Heart right ventricle (tissue), 16 donors: ENCODE measurements around the gene PCDHA3. TPM values are rescaled to one million over a fixed set of nuclear protein-coding genes. Genes with fewer than 3 reads are reported as not detected.
"Not testable (repeated sequence)": the region's sequence is repeated elsewhere in the genome, so short reads cannot be mapped to it uniquely, and the experiment has no call there.

Experiments
- ATAC-seq, 8 donors: fragments of 200-7000 bp; cut with Tn5 transposase; one replicate each; pipeline ENCODE4 v1.9.1; 2020; ENCODE audit warnings: mild to moderate bottlenecking in 8 of 8, moderate library complexity in 8 of 8, moderate number of reproducible peaks in 1 of 8
- DNase-seq, 2 donors: peaks; one replicate each; pipeline ENCODE4 v3.0.0-alpha.2; 2020
- H3K27ac ChIP-seq, 10 donors: fragments of 200-600 bp; sonication (generic) in 2 of 10; one replicate each; pipeline versions ENCODE4 v1.5.0 to v1.8.0; 2020 to 2022; ENCODE audit warnings: mild to moderate bottlenecking in 3 of 10
- H3K27me3 ChIP-seq, 7 donors: fragments of 200-600 bp; one replicate each; pipeline ENCODE4 v1.8.0; 2021 to 2022; ENCODE audit warnings: mild to moderate bottlenecking in 2 of 7
- H3K36me3 ChIP-seq, 9 donors: fragments of 200-600 bp; sonication (generic) in 1 of 9; one replicate each; pipeline versions ENCODE4 v1.5.0 to v1.8.0; 2020 to 2022; ENCODE audit warnings: mild to moderate bottlenecking in 2 of 9
- H3K4me1 ChIP-seq, 9 donors: fragments of 200-600 bp; sonication (generic) in 1 of 9; one replicate each; pipeline versions ENCODE4 v1.5.0 to v1.8.0; 2020 to 2022; ENCODE audit warnings: mild to moderate bottlenecking in 4 of 9
- H3K4me3 ChIP-seq, 10 donors: fragments of 200-600 bp; sonication (generic) in 2 of 10; one replicate each; pipeline versions ENCODE4 v1.5.0 to v1.8.0; 2020 to 2022; ENCODE audit warnings: mild to moderate bottlenecking in 7 of 10, moderate library complexity in 2 of 10
- H3K9me3 ChIP-seq, 11 donors: fragments of 200-600 bp in 10 of 11; sonication (generic) in 2 of 11; one replicate each; pipeline versions ENCODE4 v1.5.0 to v1.8.0; 2013 to 2022; ENCODE audit warnings: mild to moderate bottlenecking in 2 of 11, control low read depth in 1 of 11, moderate library complexity in 1 of 11
- WGBS, 2 donors: extraction: QIAGEN DNeasy Blood & Tissue Kit; methylation state at CpG; one replicate each; pipeline ENCODE4 v1.1.7; 2013; ENCODE audit warnings: inconsistent platforms in 1 of 2; 5-methylcytosine and 5-hydroxymethylcytosine counted together
- intact Hi-C, 10 donors: fragments of 100-400 bp; cut with DNase I; formaldehyde crosslinking; loops; one replicate each; pipeline versions ENCODE4 v1.11.1 to v1.14.2; 2022
- polyA plus RNA-seq, 2 donors: library from polyadenylated mRNA; stranded (reverse); fragments of 200-250 nt; gene quantifications; one replicate each; pipeline ENCODE4 v1.2.3, GENCODE V29; 2013
- total RNA-seq, 10 donors: library from RNA; stranded (reverse); fragmentation: NEBNext Ultra II Directional in 3 of 10; extraction: Animal tissue kit (Norgen Biotek cat#: 25700) in 3 of 10; gene quantifications; one replicate each; pipeline versions ENCODE4 v1.2.1 to v1.2.4, GENCODE V29; 2021 to 2023
- TF ChIP-seq, protein P1 (sequence below), 9 donors: fragments of 200-600 bp; sonication (generic) in 2 of 9; IDR thresholded peaks; one replicate each; pipeline versions ENCODE4 v1.5.0 to v1.8.0; 2021 to 2022; ENCODE audit warnings: antibody characterized with exemption in 9 of 9, mild to moderate bottlenecking in 5 of 9, moderate library complexity in 1 of 9
- donor health status: Arrhythmogenic right ventricular cardiomyopathy.
- donor health status: ischemic (EF 13 %, LVEDD 7.1; RV severe dilation, severe dysfunction).
- donor health status: healthy with polysubstance abuse.
- donor health status: DM: no; HTN: yes; CAD: no.
- donor health status: DM: no; HTN: no; CAD: no.
- donor health status: ischemic (EF 25% LVEDD 6.9; RV normal size, moderate dysfunction).
- donor health status: ischemic (EF 25% LVEDD 5.7; RV mildly dilated, moderate dysfunction).
- donor health status: healthy.
- donor health status: DM: yes; HTN: yes; CAD: no.
- donor health status: Ischemic cardiomyopathy.
- donor health status: ischemic (EF 35%, LVEDD 5.7; RV mildly dilated, moderate dysfunction).
- donor health status: nonischemic (EF 11% LVEDD 7.7; RV severe dilation, severe dysfunction).
- donor health status: DM: yes; HTN: yes; CAD: no.
- donor health status: PGD.
- donor health status: ischemic (EF 29% LVEDD 5.4; RV normal size, mild dysfunction).
- donor health status: nonischemic (EF 23%, LVEDD 6.1; RV moderate dilation, normal function).

Gene PCDHA3
- total and polyA plus RNA-seq, 12 donors: 0.03 to 0.17 (median 0.10) TPM; not detected in 5

DNA sequence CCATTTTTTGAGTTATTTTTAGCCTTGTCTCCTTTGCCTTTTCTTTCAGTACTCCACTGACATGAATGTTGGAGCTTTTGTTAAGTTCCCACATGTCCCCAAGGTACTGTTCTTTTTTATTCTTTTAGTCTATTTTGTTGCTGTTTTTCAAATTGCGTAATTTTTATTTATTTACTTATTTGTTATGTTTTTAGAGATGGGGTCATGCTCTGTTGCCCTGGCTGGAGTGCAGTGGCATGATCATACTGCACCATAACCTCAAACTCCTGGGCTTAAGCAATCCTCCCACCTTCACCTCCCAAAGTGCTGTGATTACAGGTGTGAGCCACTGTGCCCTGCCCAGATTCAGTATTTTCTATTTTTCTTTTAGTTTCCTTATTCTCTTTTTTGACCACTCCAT lies 20.3 kb upstream of the PCDHA3 start:
- TF ChIP-seq, protein P1, sequence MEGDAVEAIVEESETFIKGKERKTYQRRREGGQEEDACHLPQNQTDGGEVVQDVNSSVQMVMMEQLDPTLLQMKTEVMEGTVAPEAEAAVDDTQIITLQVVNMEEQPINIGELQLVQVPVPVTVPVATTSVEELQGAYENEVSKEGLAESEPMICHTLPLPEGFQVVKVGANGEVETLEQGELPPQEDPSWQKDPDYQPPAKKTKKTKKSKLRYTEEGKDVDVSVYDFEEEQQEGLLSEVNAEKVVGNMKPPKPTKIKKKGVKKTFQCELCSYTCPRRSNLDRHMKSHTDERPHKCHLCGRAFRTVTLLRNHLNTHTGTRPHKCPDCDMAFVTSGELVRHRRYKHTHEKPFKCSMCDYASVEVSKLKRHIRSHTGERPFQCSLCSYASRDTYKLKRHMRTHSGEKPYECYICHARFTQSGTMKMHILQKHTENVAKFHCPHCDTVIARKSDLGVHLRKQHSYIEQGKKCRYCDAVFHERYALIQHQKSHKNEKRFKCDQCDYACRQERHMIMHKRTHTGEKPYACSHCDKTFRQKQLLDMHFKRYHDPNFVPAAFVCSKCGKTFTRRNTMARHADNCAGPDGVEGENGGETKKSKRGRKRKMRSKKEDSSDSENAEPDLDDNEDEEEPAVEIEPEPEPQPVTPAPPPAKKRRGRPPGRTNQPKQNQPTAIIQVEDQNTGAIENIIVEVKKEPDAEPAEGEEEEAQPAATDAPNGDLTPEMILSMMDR (IDR thresholded peaks at IDR 0.05): no peak
- peaks cover 0 to 100% (median 53%) of the 10 kb centered on the region in 11 donors for H3K9me3 ChIP-seq
- 79 to 83% methylated on average over 1 of the region's 1 CpG for WGBS, 2 donors
- no peaks in the 10 kb centered on the region for H3K4me1 ChIP-seq
- no peak overlapping the region for H3K4me3 ChIP-seq
- ATAC-seq (no peak), DNase-seq (no peak)
- H3K27ac ChIP-seq: no peak overlapping the region
- intact Hi-C loops: no loop called here
- no peaks in the 10 kb centered on the region for H3K36me3 ChIP-seq
- H3K27me3 ChIP-seq: peaks cover 0 to 11% (median 0%) of the 10 kb centered on the region in 7 donors

DNA sequence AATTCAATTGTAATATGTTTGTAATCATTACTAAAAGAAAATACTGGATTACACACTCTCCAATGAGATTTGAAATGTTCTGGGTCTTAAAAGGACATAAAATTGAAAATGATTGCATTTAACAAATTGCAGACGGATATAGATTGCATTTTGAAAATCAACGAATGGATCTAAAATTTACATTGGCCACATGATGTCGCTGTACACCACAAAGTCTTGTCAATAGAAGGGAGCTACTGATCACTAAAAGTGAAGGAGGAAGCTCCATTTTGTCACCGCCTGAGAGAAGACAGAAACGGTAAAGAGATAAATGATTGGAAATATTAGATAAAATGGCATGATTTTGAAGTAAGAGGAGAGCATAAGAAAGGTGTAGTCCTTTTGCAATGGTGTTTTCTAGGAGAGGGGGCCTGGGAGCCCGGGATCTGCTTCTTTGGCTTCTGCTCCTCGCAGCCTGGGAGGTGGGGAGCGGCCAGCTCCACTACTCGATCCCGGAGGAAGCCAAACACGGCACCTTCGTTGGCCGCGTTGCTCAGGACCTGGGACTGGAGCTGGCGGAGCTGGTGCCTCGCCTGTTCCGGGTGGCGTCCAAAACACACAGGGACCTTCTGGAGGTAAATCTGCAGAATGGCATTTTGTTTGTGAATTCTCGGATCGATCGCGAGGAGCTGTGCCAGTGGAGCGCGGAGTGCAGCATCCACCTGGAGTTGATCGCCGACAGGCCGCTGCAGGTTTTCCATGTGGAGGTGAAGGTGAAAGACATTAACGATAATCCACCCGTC lies 14.8 kb upstream of the PCDHA3 start, which contains the start of gene PCDHA1:
PCDHA1 (plus strand) TSS at position 236 of the 782 bp plus-strand sequence.
- Histone ChIP-seq H3K36me3 (no peaks in the 10 kb centered on the region), H3K27me3 (peaks cover 0 to 51% (median 31%) of the 10 kb centered on the region in 7 donors), H3K27ac (no peak within 1 kb of the TSS), H3K9me3 (peaks cover 0 to 99% (median 38%) of the 10 kb centered on the region in 11 donors), H3K4me1 (no peaks in the 10 kb centered on the region), H3K4me3 (no peak within 1 kb of the TSS)
- ATAC-seq (no peak), DNase-seq (no peak)
- intact Hi-C loops: no loop called here
- TF ChIP-seq, protein P1 (IDR thresholded peaks at IDR 0.05): no peak
- 16 to 17% methylated on average over 29 of the region's 29 CpGs for WGBS, 2 donors

DNA sequence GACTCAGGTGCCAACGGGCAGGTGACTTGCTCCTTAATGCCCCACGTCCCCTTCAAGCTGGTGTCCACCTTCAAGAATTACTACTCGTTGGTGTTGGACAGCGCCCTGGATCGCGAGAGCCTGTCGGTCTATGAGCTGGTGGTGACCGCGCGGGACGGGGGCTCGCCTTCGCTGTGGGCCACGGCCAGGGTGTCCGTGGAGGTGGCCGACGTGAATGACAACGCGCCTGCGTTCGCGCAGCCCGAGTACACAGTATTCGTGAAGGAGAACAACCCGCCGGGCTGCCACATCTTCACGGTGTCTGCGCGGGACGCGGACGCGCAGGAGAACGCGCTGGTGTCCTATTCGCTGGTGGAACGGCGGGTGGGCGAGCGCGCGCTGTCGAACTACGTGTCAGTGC lies 13.4 kb upstream of the PCDHA3 start:
- WGBS, 2 donors: 31 to 34% methylated on average over 44 of the region's 44 CpGs
- Histone ChIP-seq H3K27me3 (peaks cover 0 to 51% (median 31%) of the 10 kb centered on the region in 7 donors), H3K9me3 (peaks cover 0 to 99% (median 38%) of the 10 kb centered on the region in 11 donors)

DNA sequence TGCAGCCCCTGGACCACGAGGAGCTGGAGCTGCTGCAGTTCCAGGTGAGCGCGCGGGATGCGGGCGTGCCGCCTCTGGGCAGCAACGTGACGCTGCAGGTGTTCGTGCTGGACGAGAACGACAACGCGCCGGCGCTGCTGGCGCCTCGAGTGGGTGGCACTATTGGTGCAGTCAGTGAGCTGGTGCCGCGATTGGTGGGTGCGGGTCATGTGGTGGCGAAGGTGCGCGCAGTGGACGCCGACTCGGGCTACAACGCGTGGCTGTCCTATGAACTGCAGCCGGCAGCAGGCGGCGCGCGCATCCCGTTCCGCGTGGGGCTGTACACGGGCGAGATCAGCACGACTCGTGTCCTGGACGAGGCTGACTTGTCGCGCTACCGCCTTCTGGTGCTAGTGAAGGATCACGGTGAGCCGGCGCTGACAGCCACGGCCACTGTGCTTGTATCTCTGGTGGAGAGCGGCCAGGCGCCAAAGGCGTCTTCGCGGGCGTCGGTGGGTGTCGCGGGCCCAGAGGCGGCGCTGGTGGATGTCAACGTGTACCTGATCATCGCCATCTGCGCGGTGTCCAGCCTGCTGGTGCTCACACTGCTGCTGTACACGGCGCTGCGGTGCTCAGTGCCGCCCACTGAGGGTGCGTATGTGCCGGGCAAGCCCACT lies 12.9 kb upstream of the PCDHA3 start:
- intact Hi-C loops, H3K4me3 ChIP-seq, ATAC-seq, H3K4me1 ChIP-seq, H3K36me3 ChIP-seq, H3K27ac ChIP-seq, DNase-seq: not testable (repeated sequence)
- Histone ChIP-seq H3K27me3 (peaks cover 0 to 51% (median 31%) of the 10 kb centered on the region in 7 donors), H3K9me3 (peaks cover 0 to 99% (median 34%) of the 10 kb centered on the region in 11 donors)
- WGBS, 2 donors: 26 to 36% methylated on average over 67 to 70 of the region's 70 CpGs

More for the DNA sequence above, 13.4 kb upstream of the PCDHA3 start:
- H3K4me1 ChIP-seq, ATAC-seq, DNase-seq, H3K27ac ChIP-seq, H3K4me3 ChIP-seq, intact Hi-C loops, H3K36me3 ChIP-seq: not testable (repeated sequence)

DNA sequence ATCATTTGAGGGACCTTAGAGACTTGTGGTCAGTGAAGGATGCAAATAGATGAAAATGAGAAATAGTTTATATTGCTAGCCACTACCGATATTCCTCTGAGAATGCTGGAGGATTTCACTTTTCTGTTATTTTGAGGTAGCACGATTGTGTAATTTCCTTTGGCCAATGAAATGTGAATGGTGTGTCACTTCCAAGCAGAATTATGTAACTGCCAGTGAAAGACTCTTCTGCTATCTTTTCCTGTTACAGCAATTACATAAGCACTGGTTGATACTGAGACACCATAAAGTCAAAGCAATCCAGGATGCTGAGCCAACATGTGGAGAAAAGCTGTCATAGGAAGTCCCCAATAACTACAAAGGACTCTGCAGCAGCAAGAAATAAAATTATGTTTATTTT lies 9.8 kb upstream of the PCDHA3 start:
- ATAC-seq: no peak
- peaks cover 0 to 99% (median 25%) of the 10 kb centered on the region in 11 donors for H3K9me3 ChIP-seq
- WGBS, 2 donors: 21 to 41% methylated on average over 2 of the region's 2 CpGs
- H3K4me1 ChIP-seq: no peaks in the 10 kb centered on the region
- no peak overlapping the region for H3K4me3 ChIP-seq
- H3K27ac ChIP-seq: no peak overlapping the region
- peaks cover 0 to 61% (median 37%) of the 10 kb centered on the region in 7 donors for H3K27me3 ChIP-seq
- intact Hi-C loops: no loop called here
- TF ChIP-seq, protein P1 (IDR thresholded peaks at IDR 0.05): no peak
- DNase-seq: no peak
- H3K36me3 ChIP-seq: no peaks in the 10 kb centered on the region
